ENCODE results near the gene CRNKL1.

The CRNKL1 gene

GRCh38 chr20:20052074-20052970, at the start of gene CRNKL1, which contains the start of gene CFAP61:
Gene CRNKL1, minus strand, starts transcription at chr20:20052466. Its CDS starts 124 bp downstream, at chr20:20052342.
Gene CFAP61, plus strand, starts transcription at chr20:20052532. Its CDS starts 4,122 bp downstream, at chr20:20056654.
- DNase-seq (ENCODE audit: insufficient read length, low spot score) (peak; percentile 90), FAIRE-seq (peak; percentile 95)

GRCh38 chr20:20100881-20101280, 48.6 kb upstream of the CRNKL1 start:
- FAIRE-seq (no peak), DNase-seq (ENCODE audit: insufficient read length, low spot score) (no peak)

- FAIRE-seq (no peak), DNase-seq (ENCODE audit: insufficient read length, low spot score) (no peak)
Observed at GRCh38 chr20:20096421-20096820, 44.2 kb upstream of the CRNKL1 start.

GRCh38 chr20:20095114-20095872, 43.0 kb upstream of the CRNKL1 start:
- DNase-seq (ENCODE audit: insufficient read length, low spot score) = no peak
- no peak for FAIRE-seq

GRCh38 chr20:20094410-20094809, 42.1 kb upstream of the CRNKL1 start:
- FAIRE-seq = no peak
- DNase-seq (ENCODE audit: insufficient read length, low spot score) = no peak

- FAIRE-seq (no peak), DNase-seq (ENCODE audit: insufficient read length, low spot score) (no peak)
Observed at GRCh38 chr20:20092827-20093226, 40.6 kb upstream of the CRNKL1 start.

- DNase-seq (ENCODE audit: insufficient read length, low spot score) (no peak), FAIRE-seq (no peak)
Observed at GRCh38 chr20:20089939-20090338, 37.7 kb upstream of the CRNKL1 start.

GRCh38 chr20:20089018-20089417, 36.8 kb upstream of the CRNKL1 start:
- DNase-seq (ENCODE audit: insufficient read length, low spot score) (no peak), FAIRE-seq (no peak)

- no peak for FAIRE-seq
- no peak for DNase-seq (ENCODE audit: insufficient read length, low spot score)
Observed at GRCh38 chr20:20085812-20086211, 33.5 kb upstream of the CRNKL1 start.

GRCh38 chr20:20085071-20085470, 32.8 kb upstream of the CRNKL1 start:
- no peak for FAIRE-seq
- DNase-seq (ENCODE audit: insufficient read length, low spot score) = no peak

- FAIRE-seq = no peak
- no peak for DNase-seq (ENCODE audit: insufficient read length, low spot score)
Observed at GRCh38 chr20:20084296-20084752, 32.1 kb upstream of the CRNKL1 start.

GRCh38 chr20:20083807-20084206, 31.5 kb upstream of the CRNKL1 start:
- DNase-seq (ENCODE audit: insufficient read length, low spot score) = peak; percentile 14
- no peak for FAIRE-seq

GRCh38 chr20:20079102-20079784, 27.0 kb upstream of the CRNKL1 start:
- FAIRE-seq = no peak
- no peak for DNase-seq (ENCODE audit: insufficient read length, low spot score)

- no peak for DNase-seq (ENCODE audit: insufficient read length, low spot score)
- FAIRE-seq = no peak
Observed at GRCh38 chr20:20078041-20078440, 25.8 kb upstream of the CRNKL1 start.

GRCh38 chr20:20076297-20077065, 24.2 kb upstream of the CRNKL1 start:
- FAIRE-seq (no peak), DNase-seq (ENCODE audit: insufficient read length, low spot score) (no peak)

- FAIRE-seq = no peak
Observed at GRCh38 chr20:20075032-20075431, 22.8 kb upstream of the CRNKL1 start.

GRCh38 chr20:20073801-20074371, 21.6 kb upstream of the CRNKL1 start:
- no peak for DNase-seq (ENCODE audit: insufficient read length, low spot score)
- no peak for FAIRE-seq

More at GRCh38 chr20:20075032-20075431, 22.8 kb upstream of the CRNKL1 start:
- DNase-seq (ENCODE audit: insufficient read length, low spot score) = no peak

GRCh38 chr20:20070871-20071726, 18.8 kb upstream of the CRNKL1 start:
- DNase-seq (ENCODE audit: insufficient read length, low spot score) (no peak), FAIRE-seq (no peak)

- no peak for FAIRE-seq
- no peak for DNase-seq (ENCODE audit: insufficient read length, low spot score)
Observed at GRCh38 chr20:20065361-20065760, 13.1 kb upstream of the CRNKL1 start.
